ENCODE results near the gene SENP6.

GRCh38 chr6:75626561-75626960 is 24.9 kb downstream of the SENP6 start:
- TF ChIP-seq, protein P1, sequence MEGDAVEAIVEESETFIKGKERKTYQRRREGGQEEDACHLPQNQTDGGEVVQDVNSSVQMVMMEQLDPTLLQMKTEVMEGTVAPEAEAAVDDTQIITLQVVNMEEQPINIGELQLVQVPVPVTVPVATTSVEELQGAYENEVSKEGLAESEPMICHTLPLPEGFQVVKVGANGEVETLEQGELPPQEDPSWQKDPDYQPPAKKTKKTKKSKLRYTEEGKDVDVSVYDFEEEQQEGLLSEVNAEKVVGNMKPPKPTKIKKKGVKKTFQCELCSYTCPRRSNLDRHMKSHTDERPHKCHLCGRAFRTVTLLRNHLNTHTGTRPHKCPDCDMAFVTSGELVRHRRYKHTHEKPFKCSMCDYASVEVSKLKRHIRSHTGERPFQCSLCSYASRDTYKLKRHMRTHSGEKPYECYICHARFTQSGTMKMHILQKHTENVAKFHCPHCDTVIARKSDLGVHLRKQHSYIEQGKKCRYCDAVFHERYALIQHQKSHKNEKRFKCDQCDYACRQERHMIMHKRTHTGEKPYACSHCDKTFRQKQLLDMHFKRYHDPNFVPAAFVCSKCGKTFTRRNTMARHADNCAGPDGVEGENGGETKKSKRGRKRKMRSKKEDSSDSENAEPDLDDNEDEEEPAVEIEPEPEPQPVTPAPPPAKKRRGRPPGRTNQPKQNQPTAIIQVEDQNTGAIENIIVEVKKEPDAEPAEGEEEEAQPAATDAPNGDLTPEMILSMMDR (IDR thresholded peaks at IDR 0.05): no peak
- no peak for TF ChIP-seq POLR2A (IDR thresholded peaks at IDR 0.05)
